ENCODE measurements around the gene ALG2. TPM values are rescaled to one million over a fixed set of nuclear protein-coding genes. Genes with fewer than 3 reads are reported as not detected.

Gene ALG2
- total and polyA plus RNA-seq, 2 of the 13 experiments (the other 11 are each of a cell fraction or from before 2014, with no cell fraction given) = 46.2 to 49.0 TPM

DNA sequence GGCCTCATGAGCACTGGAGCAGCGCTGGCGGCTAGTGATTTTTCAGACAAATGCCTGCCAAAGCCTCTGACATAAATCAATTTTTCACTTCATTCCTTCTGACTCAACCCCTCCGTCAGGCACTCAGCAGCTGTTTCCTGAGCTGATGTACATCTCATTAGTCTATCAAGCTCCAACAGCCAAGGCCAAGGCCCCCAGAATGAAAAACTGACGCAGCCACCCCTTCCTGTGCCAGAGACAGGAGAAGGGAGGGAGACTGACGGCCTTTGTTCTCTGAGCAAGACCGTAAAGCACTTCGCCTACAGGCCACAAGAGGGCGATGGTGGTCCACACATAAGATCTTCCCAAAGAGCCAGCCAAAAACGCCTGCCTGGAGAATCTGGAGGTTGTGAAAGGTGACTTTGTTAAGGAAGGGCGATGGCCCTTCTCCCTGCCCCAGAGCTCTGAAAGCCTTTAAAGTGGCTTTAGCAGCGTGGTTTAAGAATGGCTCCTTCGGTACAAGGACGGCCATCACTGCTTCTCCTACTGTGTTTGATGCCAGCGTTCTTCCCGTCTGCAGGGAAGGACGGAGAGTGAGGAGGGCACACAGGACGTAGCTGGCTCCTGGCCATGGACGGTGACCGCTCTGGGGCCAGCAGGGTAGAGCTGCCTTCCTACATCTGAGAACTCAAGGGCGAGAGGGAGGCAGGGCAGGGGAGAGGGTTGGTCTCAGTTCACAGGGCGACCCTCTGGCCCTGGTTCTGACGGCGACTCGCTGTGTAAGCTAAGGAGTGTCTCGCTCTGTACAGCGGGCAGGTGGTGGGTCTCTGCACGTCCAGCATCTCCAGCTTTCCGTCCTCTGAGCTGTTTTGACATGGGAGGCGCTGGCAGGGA is 37.0 kb downstream of the ALG2 start (continued):
- TF ChIP-seq, protein P1, sequence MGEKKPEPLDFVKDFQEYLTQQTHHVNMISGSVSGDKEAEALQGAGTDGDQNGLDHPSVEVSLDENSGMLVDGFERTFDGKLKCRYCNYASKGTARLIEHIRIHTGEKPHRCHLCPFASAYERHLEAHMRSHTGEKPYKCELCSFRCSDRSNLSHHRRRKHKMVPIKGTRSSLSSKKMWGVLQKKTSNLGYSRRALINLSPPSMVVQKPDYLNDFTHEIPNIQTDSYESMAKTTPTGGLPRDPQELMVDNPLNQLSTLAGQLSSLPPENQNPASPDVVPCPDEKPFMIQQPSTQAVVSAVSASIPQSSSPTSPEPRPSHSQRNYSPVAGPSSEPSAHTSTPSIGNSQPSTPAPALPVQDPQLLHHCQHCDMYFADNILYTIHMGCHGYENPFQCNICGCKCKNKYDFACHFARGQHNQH (CRISPR knock-in tag; IDR thresholded peaks at IDR 0.05) = peak; percentile 52; the same call in 1 of the 2 replicates
- TF ChIP-seq ZNF777 (CRISPR knock-in tag; IDR thresholded peaks at IDR 0.05) (peak; percentile 68), ZNF598 (CRISPR knock-in tag; IDR thresholded peaks at IDR 0.05; ENCODE audit: borderline replicate concordance) (peak; percentile 84; the same call in 1 of the 2 replicates), ZNF543 (CRISPR knock-in tag; IDR thresholded peaks at IDR 0.05) (0 out of 2 replicates have a peak, but pooled peaks have one; percentile 21), ETV6 (CRISPR knock-in tag; conservative IDR thresholded peaks at IDR 0.05) (0 out of 2 replicates have a peak, but pooled peaks have one; percentile 68), ZNF33B (CRISPR knock-in tag; IDR thresholded peaks at IDR 0.05) (peak; percentile 66; the same call in 1 of the 2 replicates), ZNF331 (CRISPR knock-in tag; IDR thresholded peaks at IDR 0.05) (no peak), BCL6 (CRISPR knock-in tag; IDR thresholded peaks at IDR 0.05) (0 out of 2 replicates have a peak, but pooled peaks have one; percentile 21), SP4 (CRISPR knock-in tag; IDR thresholded peaks at IDR 0.05) (peak; percentile 45; the same call in 1 of the 2 replicates), ATF7-NPFF (CRISPR knock-in tag; IDR thresholded peaks at IDR 0.05; ENCODE audit: low read depth) (no peak), TBX2 (CRISPR knock-in tag; IDR thresholded peaks at IDR 0.05; ENCODE audit: borderline replicate concordance) (no peak), RFXAP (CRISPR knock-in tag; IDR thresholded peaks at IDR 0.05; ENCODE audit: borderline replicate concordance) (0 out of 2 replicates have a peak, but pooled peaks have one; percentile 37), ERF (CRISPR knock-in tag; IDR thresholded peaks at IDR 0.05) (peak; percentile 33; the same call in 1 of the 2 replicates), PHF8 (CRISPR knock-in tag; IDR thresholded peaks at IDR 0.05) (0 out of 2 replicates have a peak, but pooled peaks have one; percentile 19), ZMYM4 (CRISPR knock-in tag; IDR thresholded peaks at IDR 0.05) (no peak), RARA (CRISPR knock-in tag; IDR thresholded peaks at IDR 0.05) (no peak), SMAD1 (CRISPR knock-in tag; IDR thresholded peaks at IDR 0.05; ENCODE audit: borderline replicate concordance, low read depth) (0 out of 2 replicates have a peak, but pooled peaks have one; percentile 50), GATAD2A (CRISPR knock-in tag; IDR thresholded peaks at IDR 0.05) (peak; percentile 42; the same call in 1 of the 2 replicates), ZBTB8A (CRISPR knock-in tag; IDR thresholded peaks at IDR 0.05; ENCODE audit: borderline replicate concordance, low read depth) (no peak), ZFP41 (CRISPR knock-in tag; IDR thresholded peaks at IDR 0.05; ENCODE audit: borderline replicate concordance) (no peak), ZNF296 (CRISPR knock-in tag; conservative IDR thresholded peaks at IDR 0.05) (0 out of 2 replicates have a peak, but pooled peaks have one; percentile 34), HNF4G (IDR thresholded peaks at IDR 0.05; ENCODE audit: borderline replicate concordance, low read depth, low read length) (no peak), HNF4G (CRISPR knock-in tag; IDR thresholded peaks at IDR 0.05; ENCODE audit: borderline replicate concordance, low read depth) (no peak)
- TF ChIP-seq, protein P2, sequence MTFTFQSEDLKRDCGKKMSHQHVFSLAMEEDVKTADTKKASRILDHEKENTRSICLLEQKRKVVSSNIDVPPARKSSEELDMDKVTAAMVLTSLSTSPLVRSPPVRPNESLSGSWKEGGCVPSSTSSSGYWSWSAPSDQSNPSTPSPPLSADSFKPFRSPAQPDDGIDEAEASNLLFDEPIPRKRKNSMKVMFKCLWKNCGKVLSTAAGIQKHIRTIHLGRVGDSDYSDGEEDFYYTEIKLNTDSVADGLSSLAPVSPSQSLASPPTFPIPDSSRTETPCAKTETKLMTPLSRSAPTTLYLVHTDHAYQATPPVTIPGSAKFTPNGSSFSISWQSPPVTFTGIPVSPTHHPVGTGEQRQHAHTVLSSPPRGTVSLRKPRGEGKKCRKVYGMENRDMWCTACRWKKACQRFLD (CRISPR knock-in tag; IDR thresholded peaks at IDR 0.05; ENCODE audit: borderline replicate concordance) = 0 out of 2 replicates have a peak, but pooled peaks have one; percentile 40
- TF ChIP-seq, protein P3, sequence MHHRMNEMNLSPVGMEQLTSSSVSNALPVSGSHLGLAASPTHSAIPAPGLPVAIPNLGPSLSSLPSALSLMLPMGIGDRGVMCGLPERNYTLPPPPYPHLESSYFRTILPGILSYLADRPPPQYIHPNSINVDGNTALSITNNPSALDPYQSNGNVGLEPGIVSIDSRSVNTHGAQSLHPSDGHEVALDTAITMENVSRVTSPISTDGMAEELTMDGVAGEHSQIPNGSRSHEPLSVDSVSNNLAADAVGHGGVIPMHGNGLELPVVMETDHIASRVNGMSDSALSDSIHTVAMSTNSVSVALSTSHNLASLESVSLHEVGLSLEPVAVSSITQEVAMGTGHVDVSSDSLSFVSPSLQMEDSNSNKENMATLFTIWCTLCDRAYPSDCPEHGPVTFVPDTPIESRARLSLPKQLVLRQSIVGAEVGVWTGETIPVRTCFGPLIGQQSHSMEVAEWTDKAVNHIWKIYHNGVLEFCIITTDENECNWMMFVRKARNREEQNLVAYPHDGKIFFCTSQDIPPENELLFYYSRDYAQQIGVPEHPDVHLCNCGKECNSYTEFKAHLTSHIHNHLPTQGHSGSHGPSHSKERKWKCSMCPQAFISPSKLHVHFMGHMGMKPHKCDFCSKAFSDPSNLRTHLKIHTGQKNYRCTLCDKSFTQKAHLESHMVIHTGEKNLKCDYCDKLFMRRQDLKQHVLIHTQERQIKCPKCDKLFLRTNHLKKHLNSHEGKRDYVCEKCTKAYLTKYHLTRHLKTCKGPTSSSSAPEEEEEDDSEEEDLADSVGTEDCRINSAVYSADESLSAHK (CRISPR knock-in tag; IDR thresholded peaks at IDR 0.05; ENCODE audit: borderline replicate concordance) = no peak

All from HepG2 (cell line).